Kidney epithelial cell (primary cell): ENCODE results near the gene CES3. TPM values are rescaled to one million over a fixed set of nuclear protein-coding genes. Genes with fewer than 3 reads are reported as not detected.
"Not testable (repeated sequence)": the region's sequence is repeated elsewhere in the genome, so short reads cannot be mapped to it uniquely, and the experiment has no call there.

Experiments used
- DNase-seq: peaks from one replicate; pipeline ENCODE4 v3.0.0-alpha.2; 2010; ENCODE audit warnings: low read depth
- H3K27me3 ChIP-seq: 2 replicates; pipeline ENCODE4 v1.6.0; 2011; ENCODE audit warnings: low read length; ENCODE audit not compliant: control insufficient read depth, insufficient read depth
- H3K36me3 ChIP-seq: 2 replicates; pipeline ENCODE4 v1.5.1; 2011; ENCODE audit warnings: low read length; ENCODE audit not compliant: control insufficient read depth, insufficient read depth
- H3K4me3 ChIP-seq: 2 replicates; pipeline ENCODE4 v1.5.1; 2011; ENCODE audit warnings: low read depth, mild to moderate bottlenecking, control low read depth, low read length
- total RNA-seq: library from RNA; depleted of rRNA; stranded (reverse); fragments of >200 nt; gene quantifications from 2 replicates; pipeline ENCODE4 v1.2.3, GENCODE V29; 2015
- TF ChIP-seq, protein P1 (sequence below): IDR thresholded peaks from 2 replicates; pipeline ENCODE4 v1.5.1; 2011; ENCODE audit warnings: mild to moderate bottlenecking, moderate library complexity, low read length, control low read depth, inconsistent platforms; ENCODE audit not compliant: insufficient read depth, poor library complexity, severe bottlenecking

Gene CES3
- total RNA-seq, 1 donor from 2014 or later = not detected

GRCh38 chr16:66930189-66930588 is 30.9 kb upstream of the CES3 start:
- TF ChIP-seq, protein P1, sequence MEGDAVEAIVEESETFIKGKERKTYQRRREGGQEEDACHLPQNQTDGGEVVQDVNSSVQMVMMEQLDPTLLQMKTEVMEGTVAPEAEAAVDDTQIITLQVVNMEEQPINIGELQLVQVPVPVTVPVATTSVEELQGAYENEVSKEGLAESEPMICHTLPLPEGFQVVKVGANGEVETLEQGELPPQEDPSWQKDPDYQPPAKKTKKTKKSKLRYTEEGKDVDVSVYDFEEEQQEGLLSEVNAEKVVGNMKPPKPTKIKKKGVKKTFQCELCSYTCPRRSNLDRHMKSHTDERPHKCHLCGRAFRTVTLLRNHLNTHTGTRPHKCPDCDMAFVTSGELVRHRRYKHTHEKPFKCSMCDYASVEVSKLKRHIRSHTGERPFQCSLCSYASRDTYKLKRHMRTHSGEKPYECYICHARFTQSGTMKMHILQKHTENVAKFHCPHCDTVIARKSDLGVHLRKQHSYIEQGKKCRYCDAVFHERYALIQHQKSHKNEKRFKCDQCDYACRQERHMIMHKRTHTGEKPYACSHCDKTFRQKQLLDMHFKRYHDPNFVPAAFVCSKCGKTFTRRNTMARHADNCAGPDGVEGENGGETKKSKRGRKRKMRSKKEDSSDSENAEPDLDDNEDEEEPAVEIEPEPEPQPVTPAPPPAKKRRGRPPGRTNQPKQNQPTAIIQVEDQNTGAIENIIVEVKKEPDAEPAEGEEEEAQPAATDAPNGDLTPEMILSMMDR = no peak
- no peaks in the 10 kb centered on the region for H3K36me3 ChIP-seq
- DNase-seq = peak; percentile 68

GRCh38 chr16:66931665-66932064 is 29.4 kb upstream of the CES3 start:
- Histone ChIP-seq H3K4me3 (no peak overlapping the region), H3K36me3 (no peaks in the 10 kb centered on the region), H3K27me3 (no peaks in the 10 kb centered on the region)
- no peak for DNase-seq
- TF ChIP-seq, protein P1 = no peak

More at GRCh38 chr16:66930189-66930588, 30.9 kb upstream of the CES3 start:
- no peak overlapping the region for H3K4me3 ChIP-seq
- no peaks in the 10 kb centered on the region for H3K27me3 ChIP-seq

DNA sequence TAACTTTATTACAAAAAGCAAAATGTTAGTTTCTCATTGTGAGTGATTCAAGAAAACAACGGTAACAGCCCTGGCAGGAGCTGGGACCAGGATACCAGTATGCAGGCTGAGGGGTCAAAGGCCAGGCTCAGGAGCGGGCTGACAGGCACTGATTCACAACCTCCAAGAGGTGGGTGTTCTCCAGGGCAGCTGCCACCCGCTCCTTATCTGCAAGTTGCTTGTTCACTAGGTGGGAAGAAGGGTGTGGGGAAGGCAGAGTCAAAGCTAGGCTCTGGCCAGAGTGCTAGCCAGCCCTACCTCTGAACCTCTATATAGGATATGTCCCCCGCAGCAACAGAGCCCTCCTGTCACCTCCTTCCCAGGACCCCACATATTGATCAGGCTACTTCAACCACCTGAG is 29.0 kb upstream of the CES3 start:
- TF ChIP-seq, protein P1 = no peak

GRCh38 chr16:66933776-66934137 is 27.3 kb upstream of the CES3 start:
- peak; percentile 42 for DNase-seq
- Histone ChIP-seq H3K4me3 (peak overlapping the region; percentile 64), H3K36me3 (no peaks in the 10 kb centered on the region), H3K27me3 (no peaks in the 10 kb centered on the region)
- TF ChIP-seq, protein P1 = no peak

More for the DNA sequence above, 29.0 kb upstream of the CES3 start:
- DNase-seq = no peak
- Histone ChIP-seq H3K4me3 (no peak overlapping the region), H3K36me3 (no peaks in the 10 kb centered on the region), H3K27me3 (no peaks in the 10 kb centered on the region)

DNA sequence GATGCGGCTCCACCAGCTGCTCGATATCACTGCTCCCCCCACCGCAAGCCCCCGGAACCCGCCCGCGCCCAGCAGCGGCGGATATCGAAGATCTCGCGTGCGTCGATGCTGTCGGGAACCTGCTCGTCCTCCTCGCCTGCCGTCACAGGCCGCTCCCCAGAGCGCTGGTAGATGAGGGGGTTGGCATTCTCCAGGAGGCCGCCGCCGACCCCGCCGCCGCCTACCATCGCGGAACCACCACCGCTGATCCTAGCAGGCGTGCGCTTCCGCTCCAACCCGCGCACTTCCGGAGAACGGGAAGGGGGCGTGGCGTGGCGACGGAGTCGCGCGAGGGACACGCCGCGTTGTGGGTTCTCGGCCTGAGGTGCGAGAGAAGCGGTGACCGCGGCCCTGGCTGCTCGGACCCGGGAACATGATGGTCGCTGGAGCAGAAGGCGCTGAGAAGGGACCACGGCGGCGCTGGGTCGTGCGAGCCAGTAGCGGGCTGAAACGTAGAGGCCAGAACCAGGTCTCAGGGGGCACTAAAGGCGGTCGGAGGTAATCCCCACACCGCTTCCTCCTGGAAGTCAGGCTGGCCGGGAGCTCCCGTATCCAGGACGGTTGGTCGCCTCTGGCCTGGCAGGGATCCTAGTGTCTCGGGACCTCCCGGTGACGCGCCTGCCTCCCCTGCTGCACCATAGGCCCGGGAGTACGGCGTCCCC is 26.8 kb upstream of the CES3 start, which contains the start of gene CIAO2B:
Gene CIAO2B, minus strand, starts transcription at position 265 of the 701 bp plus-strand sequence. Its CDS starts 38 bp downstream, at position 227.
- TF ChIP-seq, protein P1 = no peak
- DNase-seq = no peak
- Histone ChIP-seq H3K4me3 (peak within 1 kb of the TSS; percentile 64), H3K27me3 (no peaks in the 10 kb centered on the region), H3K36me3 (no peaks in the 10 kb centered on the region)

DNA sequence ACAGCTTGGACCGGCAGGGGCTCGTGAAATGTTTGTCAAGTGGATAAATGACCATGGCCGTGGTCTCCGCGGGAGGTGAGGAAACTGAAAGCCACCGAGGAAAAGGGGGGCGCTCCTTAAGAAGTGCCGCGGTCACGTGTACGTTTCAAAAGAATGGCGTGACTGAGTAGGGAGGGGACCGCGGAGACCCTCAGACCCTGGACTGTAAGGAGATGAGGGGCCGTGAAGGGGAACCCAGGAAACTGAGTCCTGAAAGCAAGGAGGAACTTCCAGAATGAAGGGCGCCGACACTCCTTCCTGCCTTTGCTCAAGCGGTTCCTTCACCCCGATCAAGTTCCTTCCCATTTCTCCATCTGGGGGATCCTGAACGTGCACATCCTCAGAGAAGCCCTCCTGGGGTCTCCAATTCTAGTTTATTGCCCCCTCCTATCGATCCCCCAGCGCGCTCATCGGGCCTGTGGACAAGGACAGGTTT is 26.2 kb upstream of the CES3 start:
- not testable (repeated sequence) for DNase-seq, H3K27me3 ChIP-seq, H3K36me3 ChIP-seq
- peak overlapping the region; percentile 64 for H3K4me3 ChIP-seq
